Neural cell (in vitro differentiated cells): Measurements from ENCODE around the gene SLC25A21.

ENCODE experiments used
- EP300 ChIP-seq: fragments of 450-650 bp; conservative IDR thresholded peaks from 2 replicates; pipeline ENCODE4 v1.6.1; 2014; ENCODE audit warnings: antibody characterized with exemption, mild to moderate bottlenecking, moderate library complexity; ENCODE audit not compliant: poor library complexity, severe bottlenecking
- EZH2 ChIP-seq: fragments of 200-600, 300-800 bp; shearing (Covaris generic), sonication (generic); IDR thresholded peaks from 2 replicates; pipeline ENCODE4 v1.6.1; 2014; ENCODE audit warnings: antibody characterized with exemption, low read length, borderline replicate concordance, mild to moderate bottlenecking; ENCODE audit not compliant: insufficient read depth, poor library complexity, severe bottlenecking
- MXI1 ChIP-seq: fragments of 450-650 bp; conservative IDR thresholded peaks from 2 replicates; pipeline ENCODE4 v1.6.1; 2014; ENCODE audit warnings: antibody characterized with exemption, mild to moderate bottlenecking; ENCODE audit not compliant: poor library complexity, severe bottlenecking
- POLR2AphosphoS5 ChIP-seq: IDR thresholded peaks from 2 replicates; pipeline ENCODE4 v1.6.1; 2012
- RAD21 ChIP-seq: fragments of 450-650 bp; conservative IDR thresholded peaks from 2 replicates; pipeline ENCODE4 v1.6.1; 2014; ENCODE audit warnings: antibody characterized with exemption, mild to moderate bottlenecking, moderate library complexity
- TAF1 ChIP-seq: IDR thresholded peaks from 2 replicates; pipeline ENCODE4 v1.6.1; 2012; ENCODE audit warnings: low read depth
- TF ChIP-seq, protein P1 (sequence below): fragments of 450-650 bp; IDR thresholded peaks from 2 replicates; pipeline ENCODE4 v1.5.1; 2014; ENCODE audit warnings: antibody characterized with exemption, mild to moderate bottlenecking, moderate library complexity; ENCODE audit not compliant: poor library complexity, severe bottlenecking
- TF ChIP-seq, protein P2 (sequence below): IDR thresholded peaks from 2 replicates; pipeline ENCODE4 v1.6.1; 2012; ENCODE audit warnings: borderline replicate concordance

DNA sequence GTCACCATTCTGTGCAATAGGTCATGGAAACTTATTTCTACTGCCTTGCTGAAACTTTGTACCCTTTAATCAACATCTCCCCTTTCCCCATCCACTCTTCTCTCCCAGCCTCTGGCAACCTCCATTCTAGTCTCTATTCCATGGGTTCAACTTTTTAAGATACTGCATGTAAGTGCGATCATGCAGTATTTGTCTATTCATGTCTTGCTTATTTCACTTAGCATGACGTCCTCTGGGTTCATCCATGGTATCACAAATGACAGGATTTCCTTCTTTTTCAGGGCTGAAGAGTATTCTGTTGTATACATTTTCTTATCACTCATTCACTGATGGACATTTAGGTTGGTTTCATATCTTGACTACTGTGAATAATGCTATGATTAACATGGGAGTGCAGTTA lies 288.4 kb downstream of the SLC25A21 start:
- TF ChIP-seq, protein P1, sequence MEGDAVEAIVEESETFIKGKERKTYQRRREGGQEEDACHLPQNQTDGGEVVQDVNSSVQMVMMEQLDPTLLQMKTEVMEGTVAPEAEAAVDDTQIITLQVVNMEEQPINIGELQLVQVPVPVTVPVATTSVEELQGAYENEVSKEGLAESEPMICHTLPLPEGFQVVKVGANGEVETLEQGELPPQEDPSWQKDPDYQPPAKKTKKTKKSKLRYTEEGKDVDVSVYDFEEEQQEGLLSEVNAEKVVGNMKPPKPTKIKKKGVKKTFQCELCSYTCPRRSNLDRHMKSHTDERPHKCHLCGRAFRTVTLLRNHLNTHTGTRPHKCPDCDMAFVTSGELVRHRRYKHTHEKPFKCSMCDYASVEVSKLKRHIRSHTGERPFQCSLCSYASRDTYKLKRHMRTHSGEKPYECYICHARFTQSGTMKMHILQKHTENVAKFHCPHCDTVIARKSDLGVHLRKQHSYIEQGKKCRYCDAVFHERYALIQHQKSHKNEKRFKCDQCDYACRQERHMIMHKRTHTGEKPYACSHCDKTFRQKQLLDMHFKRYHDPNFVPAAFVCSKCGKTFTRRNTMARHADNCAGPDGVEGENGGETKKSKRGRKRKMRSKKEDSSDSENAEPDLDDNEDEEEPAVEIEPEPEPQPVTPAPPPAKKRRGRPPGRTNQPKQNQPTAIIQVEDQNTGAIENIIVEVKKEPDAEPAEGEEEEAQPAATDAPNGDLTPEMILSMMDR = no peak
- TF ChIP-seq POLR2AphosphoS5 (no peak), TAF1 (no peak), EZH2 (no peak), EP300 (no peak), MXI1 (no peak), RAD21 (no peak)
- TF ChIP-seq, protein P2, sequence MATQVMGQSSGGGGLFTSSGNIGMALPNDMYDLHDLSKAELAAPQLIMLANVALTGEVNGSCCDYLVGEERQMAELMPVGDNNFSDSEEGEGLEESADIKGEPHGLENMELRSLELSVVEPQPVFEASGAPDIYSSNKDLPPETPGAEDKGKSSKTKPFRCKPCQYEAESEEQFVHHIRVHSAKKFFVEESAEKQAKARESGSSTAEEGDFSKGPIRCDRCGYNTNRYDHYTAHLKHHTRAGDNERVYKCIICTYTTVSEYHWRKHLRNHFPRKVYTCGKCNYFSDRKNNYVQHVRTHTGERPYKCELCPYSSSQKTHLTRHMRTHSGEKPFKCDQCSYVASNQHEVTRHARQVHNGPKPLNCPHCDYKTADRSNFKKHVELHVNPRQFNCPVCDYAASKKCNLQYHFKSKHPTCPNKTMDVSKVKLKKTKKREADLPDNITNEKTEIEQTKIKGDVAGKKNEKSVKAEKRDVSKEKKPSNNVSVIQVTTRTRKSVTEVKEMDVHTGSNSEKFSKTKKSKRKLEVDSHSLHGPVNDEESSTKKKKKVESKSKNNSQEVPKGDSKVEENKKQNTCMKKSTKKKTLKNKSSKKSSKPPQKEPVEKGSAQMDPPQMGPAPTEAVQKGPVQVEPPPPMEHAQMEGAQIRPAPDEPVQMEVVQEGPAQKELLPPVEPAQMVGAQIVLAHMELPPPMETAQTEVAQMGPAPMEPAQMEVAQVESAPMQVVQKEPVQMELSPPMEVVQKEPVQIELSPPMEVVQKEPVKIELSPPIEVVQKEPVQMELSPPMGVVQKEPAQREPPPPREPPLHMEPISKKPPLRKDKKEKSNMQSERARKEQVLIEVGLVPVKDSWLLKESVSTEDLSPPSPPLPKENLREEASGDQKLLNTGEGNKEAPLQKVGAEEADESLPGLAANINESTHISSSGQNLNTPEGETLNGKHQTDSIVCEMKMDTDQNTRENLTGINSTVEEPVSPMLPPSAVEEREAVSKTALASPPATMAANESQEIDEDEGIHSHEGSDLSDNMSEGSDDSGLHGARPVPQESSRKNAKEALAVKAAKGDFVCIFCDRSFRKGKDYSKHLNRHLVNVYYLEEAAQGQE = no peak
